Astrocyte (in vitro differentiated cells and primary cell): ENCODE data around the gene CDKN1A. TPM values are rescaled to one million over a fixed set of nuclear protein-coding genes. Genes with fewer than 3 reads are reported as not detected.

Experiments used
- DNase-seq: peaks from one replicate; pipeline ENCODE4 v3.0.0-alpha.2; 2010; ENCODE audit warnings: low read depth
- FAIRE-seq: peaks from 2 replicates; lab custom pipeline; 2011; peaks lifted over from hg19 to GRCh38; lab: Jason Lieb, UNC
- H2AFZ ChIP-seq: 2 replicates; pipeline ENCODE4 v1.6.0; 2012; ENCODE audit warnings: low read depth, low read length, inconsistent platforms
- H3K27ac ChIP-seq: 2 replicates; pipeline ENCODE4 v1.5.1; 2011; ENCODE audit warnings: low read depth, low read length, inconsistent platforms
- H3K27me3 ChIP-seq: 2 replicates; pipeline ENCODE4 v1.6.0; 2011; ENCODE audit warnings: low read length, inconsistent platforms; ENCODE audit not compliant: insufficient read depth
- H3K36me3 ChIP-seq: 2 replicates; pipeline ENCODE4 v1.5.1; 2011; ENCODE audit warnings: low read length, inconsistent platforms; ENCODE audit not compliant: insufficient read depth
- H3K4me1 ChIP-seq: 2 replicates; pipeline ENCODE4 v1.5.1; 2011; ENCODE audit warnings: low read length, inconsistent platforms; ENCODE audit not compliant: insufficient read depth
- H3K4me2 ChIP-seq: 2 replicates; pipeline ENCODE4 v1.6.0; 2012; ENCODE audit warnings: low read length, inconsistent platforms
- H3K4me3 ChIP-seq: 2 replicates; pipeline ENCODE4 v1.5.1; 2011; ENCODE audit warnings: low read depth, mild to moderate bottlenecking, low read length, inconsistent platforms; ENCODE audit not compliant: insufficient read depth
- H3K79me2 ChIP-seq: 2 replicates; pipeline ENCODE4 v1.6.0; 2012; ENCODE audit warnings: mild to moderate bottlenecking, low read length, inconsistent platforms; ENCODE audit not compliant: insufficient read depth
- H3K9ac ChIP-seq: 2 replicates; pipeline ENCODE4 v1.6.0; 2012; ENCODE audit warnings: mild to moderate bottlenecking, low read length, inconsistent platforms
- H3K9me3 ChIP-seq: 2 replicates; pipeline ENCODE4 v1.5.1; 2012; ENCODE audit warnings: low read depth, mild to moderate bottlenecking, low read length, inconsistent platforms; ENCODE audit not compliant: insufficient read depth
- H4K20me1 ChIP-seq: 2 replicates; pipeline ENCODE4 v1.6.0; 2012; ENCODE audit warnings: low read length, inconsistent platforms; ENCODE audit not compliant: insufficient read depth
- H3K27ac Mint-ChIP-seq: one replicate; pipeline ENCODE4 v1.8.0; 2021; ENCODE audit warnings: mild to moderate bottlenecking, mixed read lengths; ENCODE audit not compliant: unreplicated experiment
- H3K27me3 Mint-ChIP-seq: one replicate; pipeline ENCODE4 v1.8.0; 2021; ENCODE audit warnings: low read depth, mixed read lengths; ENCODE audit not compliant: unreplicated experiment
- H3K36me3 Mint-ChIP-seq: one replicate; pipeline ENCODE4 v1.8.0; 2021; ENCODE audit warnings: low read depth, mixed read lengths; ENCODE audit not compliant: unreplicated experiment
- H3K4me1 Mint-ChIP-seq: one replicate; pipeline ENCODE4 v1.8.0; 2021; ENCODE audit warnings: low read depth, mixed read lengths; ENCODE audit not compliant: unreplicated experiment
- H3K4me3 Mint-ChIP-seq: one replicate; pipeline ENCODE4 v1.8.0; 2021; ENCODE audit warnings: mild to moderate bottlenecking, moderate library complexity, mixed read lengths; ENCODE audit not compliant: unreplicated experiment
- H3K9me3 Mint-ChIP-seq: one replicate; pipeline ENCODE4 v1.8.0; 2021; ENCODE audit warnings: mild to moderate bottlenecking, mixed read lengths; ENCODE audit not compliant: unreplicated experiment
- CTCF ChIP-seq: IDR thresholded peaks from 2 replicates; pipeline ENCODE4 v1.5.1; 2011; ENCODE audit warnings: low read depth, mild to moderate bottlenecking, inconsistent platforms, low read length, moderate library complexity; ENCODE audit not compliant: insufficient read depth
- EZH2 ChIP-seq: IDR thresholded peaks from 2 replicates; pipeline ENCODE4 v1.6.1; 2012; ENCODE audit warnings: mild to moderate bottlenecking, low read length, inconsistent platforms; ENCODE audit not compliant: insufficient read depth
- total RNA-seq: library from RNA; stranded (reverse); gene quantifications from 2 replicates; pipeline ENCODE4 v1.2.1, GENCODE V29; 2021

Gene CDKN1A
- total RNA-seq, 1 donor from 2014 or later: 1,014 TPM

- FAIRE-seq: no peak
- H4K20me1 ChIP-seq: no peaks in the 10 kb centered on the region
- H3K27me3 Mint-ChIP-seq: peaks cover 24% of the 10 kb centered on the region
- no peak overlapping the region for H3K27ac Mint-ChIP-seq
- H3K27ac ChIP-seq: no peak overlapping the region
- peaks cover 2% of the 10 kb centered on the region for H3K36me3 Mint-ChIP-seq
- H3K36me3 ChIP-seq: no peaks in the 10 kb centered on the region
- no peak overlapping the region for H3K9ac ChIP-seq
- no peak overlapping the region for H3K4me3 Mint-ChIP-seq
- H3K27me3 ChIP-seq: no peaks in the 10 kb centered on the region
- no peaks in the 10 kb centered on the region for H3K9me3 ChIP-seq
- H3K9me3 Mint-ChIP-seq: no peaks in the 10 kb centered on the region
- TF ChIP-seq CTCF: no peak
- no peak for TF ChIP-seq EZH2
- no peak overlapping the region for H2AFZ ChIP-seq
- H3K4me1 ChIP-seq: no peaks in the 10 kb centered on the region
- DNase-seq: no peak
- H3K4me2 ChIP-seq: no peak overlapping the region
- H3K4me3 ChIP-seq: no peak overlapping the region
- no peaks in the 10 kb centered on the region for H3K4me1 Mint-ChIP-seq
- H3K79me2 ChIP-seq: no peaks in the 10 kb centered on the region
These were observed 16.9 kb downstream of the CDKN1A start for GRCh38 chr6:36695414-36695813.

- FAIRE-seq (no peak), DNase-seq (no peak)
- Histone ChIP-seq H3K9me3 (no peaks in the 10 kb centered on the region), H3K27ac (no peak within 1 kb of the TSS), H3K36me3 (no peaks in the 10 kb centered on the region), H3K27me3 (no peaks in the 10 kb centered on the region), H3K4me2 (no peak within 1 kb of the TSS), H3K4me3 (no peak within 1 kb of the TSS), H2AFZ (no peak within 1 kb of the TSS), H4K20me1 (no peaks in the 10 kb centered on the region), H3K79me2 (no peaks in the 10 kb centered on the region), H3K4me1 (no peaks in the 10 kb centered on the region), H3K9ac (no peak within 1 kb of the TSS)
- Mint-ChIP-seq H3K27ac (no peak within 1 kb of the TSS), H3K4me1 (peaks cover 4% of the 10 kb centered on the region), H3K9me3 (no peaks in the 10 kb centered on the region), H3K27me3 (peaks cover 35% of the 10 kb centered on the region), H3K36me3 (peaks cover 2% of the 10 kb centered on the region), H3K4me3 (peak within 1 kb of the TSS; percentile 17)
- no peak for TF ChIP-seq EZH2
- no peak for TF ChIP-seq CTCF
These were observed 19.0 kb downstream of the CDKN1A start, which contains the start of gene RAB44 for GRCh38 chr6:36697481-36697903. Gene RAB44 (plus strand): TSS chr6:36697826. CDS start chr6:36704236, 6,410 bp downstream.

GRCh38 chr6:36698196-36698595 lies 19.7 kb downstream of the CDKN1A start:
- Histone ChIP-seq H4K20me1 (no peaks in the 10 kb centered on the region), H3K4me2 (no peak overlapping the region), H3K79me2 (no peaks in the 10 kb centered on the region), H2AFZ (no peak overlapping the region), H3K27me3 (no peaks in the 10 kb centered on the region), H3K4me3 (no peak overlapping the region), H3K9ac (no peak overlapping the region), H3K27ac (no peak overlapping the region), H3K9me3 (no peaks in the 10 kb centered on the region), H3K36me3 (no peaks in the 10 kb centered on the region), H3K4me1 (no peaks in the 10 kb centered on the region)
- peaks cover 2% of the 10 kb centered on the region for H3K9me3 Mint-ChIP-seq
- no peak for FAIRE-seq
- H3K27ac Mint-ChIP-seq: no peak overlapping the region
- H3K4me3 Mint-ChIP-seq: no peak overlapping the region
- no peaks in the 10 kb centered on the region for H3K36me3 Mint-ChIP-seq
- peaks cover 41% of the 10 kb centered on the region for H3K27me3 Mint-ChIP-seq
- H3K4me1 Mint-ChIP-seq: peaks cover 4% of the 10 kb centered on the region
- DNase-seq: no peak
- no peak for TF ChIP-seq EZH2
- TF ChIP-seq CTCF: no peak
